HEK293 (cell line): Measurements from ENCODE around the gene MAMDC2.

Experiments used
- CTCF ChIA-PET: fragments of 350-600 bp; formaldehyde crosslinking; extraction: SDS; loops from one replicate; lab custom pipeline; 2021; ENCODE audit warnings: antibody characterized with exemption; lab: Yijun Ruan, JAX
- POLR2A ChIA-PET: fragments of 300-600 bp; formaldehyde crosslinking; extraction: SDS; loops from one replicate; lab custom pipeline; 2020; ENCODE audit warnings: antibody characterized with exemption, inconsistent platforms; lab: Yijun Ruan, JAX
- H3K27ac ChIP-seq: fragments of 200-500 bp; sonication (Bioruptor generic); 2 replicates; pipeline ENCODE4 v1.5.1; 2014; ENCODE audit warnings: low read depth, low read length, control low read depth, inconsistent platforms; ENCODE audit errors: extremely low read depth
- H3K36me3 ChIP-seq, 2 experiments: fragments of 200-500 bp in 1 of 2; sonication (Bioruptor generic) in 1 of 2; 1 replicate in 1 of 2; 2 replicates in 1 of 2; pipeline ENCODE4 v1.5.1; 2014 to 2017; ENCODE audit warnings: inconsistent platforms in 2 of 2, low read length in 2 of 2; ENCODE audit not compliant: control insufficient read depth in 2 of 2, insufficient read depth in 1 of 2
- H3K4me1 ChIP-seq: fragments of 200-500 bp; sonication (Bioruptor generic); 2 replicates; pipeline ENCODE4 v1.5.1; 2014; ENCODE audit warnings: mild to moderate bottlenecking, low read length, inconsistent platforms; ENCODE audit not compliant: control insufficient read depth, insufficient read depth
- H3K4me3 ChIP-seq: 2 replicates; pipeline ENCODE4 v1.5.1; 2011; ENCODE audit warnings: low read depth, mild to moderate bottlenecking, control low read depth, low read length, moderate library complexity
- H3K9me3 ChIP-seq: fragments of 200-500 bp; sonication (Bioruptor generic); 2 replicates; pipeline ENCODE4 v1.5.1; 2014; ENCODE audit warnings: low read depth, low read length, inconsistent platforms; ENCODE audit not compliant: control insufficient read depth, insufficient read depth
- OSR2 ChIP-seq: fragments of 450-650 bp; formaldehyde crosslinking; IDR thresholded peaks from 2 replicates; pipeline ENCODE4 v1.5.1; 2016; ENCODE audit warnings: missing biosample characterization, missing genetic modification characterization
- PRDM1 ChIP-seq: fragments of 450-650 bp; formaldehyde crosslinking; IDR thresholded peaks from 2 replicates; pipeline ENCODE4; 2016; ENCODE audit warnings: missing biosample characterization, missing genetic modification characterization
- ZBTB7A ChIP-seq: fragments of 450-650 bp; formaldehyde crosslinking; IDR thresholded peaks from 2 replicates; pipeline ENCODE4 v1.5.1; 2016; ENCODE audit warnings: low read depth, missing biosample characterization, missing genetic modification characterization
- ZBTB8A ChIP-seq: fragments of 450-650 bp; formaldehyde crosslinking; IDR thresholded peaks from 2 replicates; pipeline ENCODE4 v1.5.1; 2016; ENCODE audit warnings: missing biosample characterization, missing genetic modification characterization
- ZNF174 ChIP-seq: fragments of 450-650 bp; formaldehyde crosslinking; IDR thresholded peaks from 2 replicates; pipeline ENCODE4 v1.5.0; 2017; ENCODE audit warnings: missing biosample characterization, mild to moderate bottlenecking, missing genetic modification characterization
- ZNF24 ChIP-seq: fragments of 450-650 bp; formaldehyde crosslinking; IDR thresholded peaks from 2 replicates; pipeline ENCODE4 v1.5.1; 2016; ENCODE audit warnings: missing biosample characterization, missing genetic modification characterization
- ZNF366 ChIP-seq: fragments of 450-650 bp; formaldehyde crosslinking; conservative IDR thresholded peaks from 2 replicates; pipeline ENCODE4 v1.5.1; 2016; ENCODE audit warnings: missing biosample characterization, missing genetic modification characterization
- ZNF423 ChIP-seq: fragments of 450-650 bp; formaldehyde crosslinking; IDR thresholded peaks from 2 replicates; pipeline ENCODE4 v1.5.1; 2016; ENCODE audit warnings: missing biosample characterization, missing genetic modification characterization
- ZNF433 ChIP-seq: fragments of 450-650 bp; formaldehyde crosslinking; IDR thresholded peaks from 2 replicates; pipeline ENCODE4 v1.5.1; 2016; ENCODE audit warnings: missing biosample characterization, missing genetic modification characterization, low read depth
- ZNF529 ChIP-seq: fragments of 450-650 bp; formaldehyde crosslinking; IDR thresholded peaks from 2 replicates; pipeline ENCODE4 v1.5.1; 2017; ENCODE audit warnings: missing genetic modification characterization, missing biosample characterization; ENCODE audit not compliant: insufficient replicate concordance
- ZNF654 ChIP-seq: fragments of 450-650 bp; formaldehyde crosslinking; IDR thresholded peaks from 2 replicates; pipeline ENCODE4 v1.5.1; 2016; ENCODE audit warnings: low read depth, missing biosample characterization, missing genetic modification characterization
- ZNF707 ChIP-seq: fragments of 450-650 bp; formaldehyde crosslinking; IDR thresholded peaks from 2 replicates; pipeline ENCODE4 v1.5.1; 2016; ENCODE audit warnings: missing biosample characterization, missing genetic modification characterization
- ZNF777 ChIP-seq: fragments of 450-650 bp; formaldehyde crosslinking; IDR thresholded peaks from 2 replicates; pipeline ENCODE4 v1.5.1; 2017; ENCODE audit warnings: missing biosample characterization, missing genetic modification characterization, borderline replicate concordance
- ZNF791 ChIP-seq: fragments of 450-650 bp; formaldehyde crosslinking; IDR thresholded peaks from 2 replicates; pipeline ENCODE4 v1.5.1; 2016; ENCODE audit warnings: missing biosample characterization, missing genetic modification characterization
- TF ChIP-seq, protein P1 (sequence below): fragments of 450-650 bp; formaldehyde crosslinking; IDR thresholded peaks from 2 replicates; pipeline ENCODE4 v1.5.1; 2016; ENCODE audit warnings: missing biosample characterization, missing genetic modification characterization
- TF ChIP-seq, protein P2 (sequence below): fragments of 450-650 bp; formaldehyde crosslinking; IDR thresholded peaks from 2 replicates; pipeline ENCODE4 v1.5.1; 2016; ENCODE audit warnings: missing biosample characterization, missing genetic modification characterization
- TF ChIP-seq, protein P3 (sequence below): fragments of 450-650 bp; formaldehyde crosslinking; conservative IDR thresholded peaks from 2 replicates; pipeline ENCODE4 v1.5.1; 2016; ENCODE audit warnings: low read depth, missing biosample characterization, missing genetic modification characterization
- TF ChIP-seq, protein P4 (sequence below): fragments of 450-650 bp; formaldehyde crosslinking; IDR thresholded peaks from 2 replicates; pipeline ENCODE4 v1.5.1; 2016; ENCODE audit warnings: missing biosample characterization, missing genetic modification characterization, low read depth

Gene MAMDC2

GRCh38 chr9:70111641-70112236 lies 68.1 kb downstream of the MAMDC2 start:
- Histone ChIP-seq H3K4me3 (no peak overlapping the region), H3K36me3 (no peaks in the 10 kb centered on the region), H3K4me1 (no peaks in the 10 kb centered on the region), H3K9me3 (no peaks in the 10 kb centered on the region), H3K27ac (no peak overlapping the region)
- ChIA-PET CTCF (interaction anchor here (0.6 to 10.0 kb wide), 53 partner anchors 9 to 690 kb away, joined by 3 to 484 read pairs (median 4); no protein-coding TSS in a partner anchor), POLR2A (no interaction called here)
- no peak for TF ChIP-seq PRDM1 (tag by site-specific recombination)
- TF ChIP-seq, protein P1, sequence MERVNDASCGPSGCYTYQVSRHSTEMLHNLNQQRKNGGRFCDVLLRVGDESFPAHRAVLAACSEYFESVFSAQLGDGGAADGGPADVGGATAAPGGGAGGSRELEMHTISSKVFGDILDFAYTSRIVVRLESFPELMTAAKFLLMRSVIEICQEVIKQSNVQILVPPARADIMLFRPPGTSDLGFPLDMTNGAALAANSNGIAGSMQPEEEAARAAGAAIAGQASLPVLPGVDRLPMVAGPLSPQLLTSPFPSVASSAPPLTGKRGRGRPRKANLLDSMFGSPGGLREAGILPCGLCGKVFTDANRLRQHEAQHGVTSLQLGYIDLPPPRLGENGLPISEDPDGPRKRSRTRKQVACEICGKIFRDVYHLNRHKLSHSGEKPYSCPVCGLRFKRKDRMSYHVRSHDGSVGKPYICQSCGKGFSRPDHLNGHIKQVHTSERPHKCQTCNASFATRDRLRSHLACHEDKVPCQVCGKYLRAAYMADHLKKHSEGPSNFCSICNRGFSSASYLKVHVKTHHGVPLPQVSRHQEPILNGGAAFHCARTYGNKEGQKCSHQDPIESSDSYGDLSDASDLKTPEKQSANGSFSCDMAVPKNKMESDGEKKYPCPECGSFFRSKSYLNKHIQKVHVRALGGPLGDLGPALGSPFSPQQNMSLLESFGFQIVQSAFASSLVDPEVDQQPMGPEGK (tag by site-specific recombination) = no peak
- TF ChIP-seq, protein P2, sequence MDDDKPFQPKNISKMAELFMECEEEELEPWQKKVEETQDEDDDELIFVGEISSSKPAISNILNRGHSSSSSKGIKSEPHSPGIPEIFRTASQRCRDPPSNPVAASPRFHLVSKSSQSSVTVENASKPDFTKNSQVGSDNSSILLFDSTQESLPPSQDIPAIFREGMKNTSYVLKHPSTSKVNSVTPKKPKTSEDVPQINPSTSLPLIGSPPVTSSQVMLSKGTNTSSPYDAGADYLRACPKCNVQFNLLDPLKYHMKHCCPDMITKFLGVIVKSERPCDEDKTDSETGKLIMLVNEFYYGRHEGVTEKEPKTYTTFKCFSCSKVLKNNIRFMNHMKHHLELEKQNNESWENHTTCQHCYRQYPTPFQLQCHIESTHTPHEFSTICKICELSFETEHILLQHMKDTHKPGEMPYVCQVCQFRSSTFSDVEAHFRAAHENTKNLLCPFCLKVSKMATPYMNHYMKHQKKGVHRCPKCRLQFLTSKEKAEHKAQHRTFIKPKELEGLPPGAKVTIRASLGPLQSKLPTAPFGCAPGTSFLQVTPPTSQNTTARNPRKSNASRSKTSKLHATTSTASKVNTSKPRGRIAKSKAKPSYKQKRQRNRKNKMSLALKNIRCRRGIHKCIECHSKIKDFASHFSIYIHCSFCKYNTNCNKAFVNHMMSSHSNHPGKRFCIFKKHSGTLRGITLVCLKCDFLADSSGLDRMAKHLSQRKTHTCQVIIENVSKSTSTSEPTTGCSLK (tag by site-specific recombination) = no peak
- TF ChIP-seq ZNF423 (tag by site-specific recombination) = no peak
- no peak for TF ChIP-seq ZNF529
- TF ChIP-seq, protein P3, sequence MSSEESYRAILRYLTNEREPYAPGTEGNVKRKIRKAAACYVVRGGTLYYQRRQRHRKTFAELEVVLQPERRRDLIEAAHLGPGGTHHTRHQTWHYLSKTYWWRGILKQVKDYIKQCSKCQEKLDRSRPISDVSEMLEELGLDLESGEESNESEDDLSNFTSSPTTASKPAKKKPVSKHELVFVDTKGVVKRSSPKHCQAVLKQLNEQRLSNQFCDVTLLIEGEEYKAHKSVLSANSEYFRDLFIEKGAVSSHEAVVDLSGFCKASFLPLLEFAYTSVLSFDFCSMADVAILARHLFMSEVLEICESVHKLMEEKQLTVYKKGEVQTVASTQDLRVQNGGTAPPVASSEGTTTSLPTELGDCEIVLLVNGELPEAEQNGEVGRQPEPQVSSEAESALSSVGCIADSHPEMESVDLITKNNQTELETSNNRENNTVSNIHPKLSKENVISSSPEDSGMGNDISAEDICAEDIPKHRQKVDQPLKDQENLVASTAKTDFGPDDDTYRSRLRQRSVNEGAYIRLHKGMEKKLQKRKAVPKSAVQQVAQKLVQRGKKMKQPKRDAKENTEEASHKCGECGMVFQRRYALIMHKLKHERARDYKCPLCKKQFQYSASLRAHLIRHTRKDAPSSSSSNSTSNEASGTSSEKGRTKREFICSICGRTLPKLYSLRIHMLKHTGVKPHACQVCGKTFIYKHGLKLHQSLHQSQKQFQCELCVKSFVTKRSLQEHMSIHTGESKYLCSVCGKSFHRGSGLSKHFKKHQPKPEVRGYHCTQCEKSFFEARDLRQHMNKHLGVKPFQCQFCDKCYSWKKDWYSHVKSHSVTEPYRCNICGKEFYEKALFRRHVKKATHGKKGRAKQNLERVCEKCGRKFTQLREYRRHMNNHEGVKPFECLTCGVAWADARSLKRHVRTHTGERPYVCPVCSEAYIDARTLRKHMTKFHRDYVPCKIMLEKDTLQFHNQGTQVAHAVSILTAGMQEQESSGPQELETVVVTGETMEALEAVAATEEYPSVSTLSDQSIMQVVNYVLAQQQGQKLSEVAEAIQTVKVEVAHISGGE (tag by site-specific recombination) = no peak
- TF ChIP-seq ZNF24 (tag by site-specific recombination) = no peak
- no peak for TF ChIP-seq OSR2
- no peak for TF ChIP-seq ZBTB8A (tag by site-specific recombination)
- no peak for TF ChIP-seq ZBTB7A
- TF ChIP-seq ZNF707 (tag by site-specific recombination) = no peak
- no peak for TF ChIP-seq ZNF366
- no peak for TF ChIP-seq ZNF433 (tag by site-specific recombination)
- no peak for TF ChIP-seq ZNF174 (tag by site-specific recombination)
- no peak for TF ChIP-seq ZNF791 (tag by site-specific recombination)
- TF ChIP-seq ZNF777 (tag by site-specific recombination) = no peak
- no peak for TF ChIP-seq ZNF654 (tag by site-specific recombination)
- TF ChIP-seq, protein P4, sequence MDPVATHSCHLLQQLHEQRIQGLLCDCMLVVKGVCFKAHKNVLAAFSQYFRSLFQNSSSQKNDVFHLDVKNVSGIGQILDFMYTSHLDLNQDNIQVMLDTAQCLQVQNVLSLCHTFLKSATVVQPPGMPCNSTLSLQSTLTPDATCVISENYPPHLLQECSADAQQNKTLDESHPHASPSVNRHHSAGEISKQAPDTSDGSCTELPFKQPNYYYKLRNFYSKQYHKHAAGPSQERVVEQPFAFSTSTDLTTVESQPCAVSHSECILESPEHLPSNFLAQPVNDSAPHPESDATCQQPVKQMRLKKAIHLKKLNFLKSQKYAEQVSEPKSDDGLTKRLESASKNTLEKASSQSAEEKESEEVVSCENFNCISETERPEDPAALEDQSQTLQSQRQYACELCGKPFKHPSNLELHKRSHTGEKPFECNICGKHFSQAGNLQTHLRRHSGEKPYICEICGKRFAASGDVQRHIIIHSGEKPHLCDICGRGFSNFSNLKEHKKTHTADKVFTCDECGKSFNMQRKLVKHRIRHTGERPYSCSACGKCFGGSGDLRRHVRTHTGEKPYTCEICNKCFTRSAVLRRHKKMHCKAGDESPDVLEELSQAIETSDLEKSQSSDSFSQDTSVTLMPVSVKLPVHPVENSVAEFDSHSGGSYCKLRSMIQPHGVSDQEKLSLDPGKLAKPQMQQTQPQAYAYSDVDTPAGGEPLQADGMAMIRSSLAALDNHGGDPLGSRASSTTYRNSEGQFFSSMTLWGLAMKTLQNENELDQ = no peak
